ENCODE measurements around the gene XPR1. TPM values are rescaled to one million over a fixed set of nuclear protein-coding genes. Genes with fewer than 3 reads are reported as not detected.
A peak's percentile ranks its signal among the peaks of the same experiment; 100 is the strongest.

The XPR1 gene
- polyA plus RNA-seq, 1 donor (not counting 4 experiments of a cell fraction or from before 2014, with no cell fraction given) = 40.0 TPM

DNA sequence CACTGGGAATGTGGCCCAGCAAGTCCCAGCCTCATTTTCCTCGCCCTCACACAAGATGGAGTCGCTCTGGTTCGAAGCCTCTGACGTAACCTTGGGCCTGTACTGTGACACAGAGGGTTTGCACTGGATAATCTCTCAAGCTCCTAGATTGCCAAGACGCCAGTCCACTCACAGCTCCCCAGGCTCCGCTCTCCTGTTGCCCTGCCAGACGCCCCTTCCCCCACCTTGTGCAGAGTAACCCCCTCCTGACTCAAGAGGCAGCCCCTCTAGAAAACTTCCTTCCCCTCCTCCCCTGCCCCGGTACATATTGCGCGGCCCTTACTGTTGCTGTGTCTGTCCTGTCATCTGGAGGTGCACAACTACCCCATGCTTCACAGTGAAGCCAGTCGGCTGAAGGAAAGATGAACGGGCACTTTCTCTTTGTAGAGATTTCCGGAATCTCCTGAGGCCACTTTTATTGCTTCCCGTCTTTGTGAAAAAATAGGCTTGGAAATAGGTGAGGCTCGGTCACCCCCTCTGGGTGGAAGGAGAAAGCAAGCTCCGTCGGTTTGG, 279.9 kb downstream of the XPR1 start:
- Histone ChIP-seq H3K79me2 (ENCODE audit: control insufficient read depth, insufficient read depth, low read length) (no peaks in the 10 kb centered on the region), H3K9me3 (ENCODE audit: control insufficient read depth, low read depth, low read length) (no peaks in the 10 kb centered on the region), H3K4me3 (ENCODE audit: control insufficient read depth in 2 of 3, extremely low read depth in 1 of 3, insufficient read depth in 2 of 3, low read depth in 1 of 3, low read length in 3 of 3) (peak overlapping the region in 1 of 3 experiments; percentile 54), H3K9ac (ENCODE audit: control insufficient read depth, extremely low read depth, insufficient read depth, low read length) (no peak overlapping the region), H3K27me3 (ENCODE audit: control insufficient read depth, extremely low read depth, insufficient read depth, low read length) (peaks cover 18% of the 10 kb centered on the region), H2AFZ (ENCODE audit: control insufficient read depth, low read length) (peak overlapping the region; percentile 69), H3K4me2 (ENCODE audit: control insufficient read depth, extremely low read depth, insufficient read depth, low read depth, low read length) (peak overlapping the region; percentile 76), H4K20me1 (ENCODE audit: control insufficient read depth, extremely low read depth, insufficient read depth, low read length) (no peaks in the 10 kb centered on the region), H3K9me1 (ENCODE audit: control insufficient read depth, extremely low read depth, insufficient read depth, low read length) (no peaks in the 10 kb centered on the region), H3K36me3 (ENCODE audit: control insufficient read depth in 2 of 2, extremely low read depth in 1 of 2, insufficient read depth in 2 of 2, low read length in 2 of 2) (no peaks in the 10 kb centered on the region), H3K27ac (ENCODE audit: control insufficient read depth, insufficient read depth, low read length) (no peak overlapping the region), H3K4me1 (ENCODE audit: control insufficient read depth, extremely low read depth, insufficient read depth, low read length) (peaks cover 2% of the 10 kb centered on the region)
- no peak for DNase-seq (ENCODE audit: low read depth, low spot score)
- no peak for FAIRE-seq
- dilution Hi-C loops (cut with MboI; ENCODE audit: extremely low pct_ligation_motif_present, low sequenced_read_pairs) = no loop called here
- TF ChIP-seq EZH2 (IDR thresholded peaks at IDR 0.05; ENCODE audit: low read length) (no peak), CTCF (optimal IDR thresholded peaks at IDR 0.05 in 1 of 3, IDR thresholded peaks at IDR 0.05 in 1 of 3, conservative IDR thresholded peaks at IDR 0.05 in 1 of 3; ENCODE audit: extremely low read depth in 1 of 3, insufficient read depth in 2 of 3, low read length in 3 of 3) (no peak)

GRCh38 chr1:180912211-180912800, 280.5 kb downstream of the XPR1 start:
- Histone ChIP-seq H3K9me3 (ENCODE audit: control insufficient read depth, low read depth, low read length) (no peaks in the 10 kb centered on the region), H3K4me2 (ENCODE audit: control insufficient read depth, extremely low read depth, insufficient read depth, low read depth, low read length) (peak overlapping the region; percentile 76), H3K4me1 (ENCODE audit: control insufficient read depth, extremely low read depth, insufficient read depth, low read length) (peaks cover 2% of the 10 kb centered on the region), H3K27me3 (ENCODE audit: control insufficient read depth, extremely low read depth, insufficient read depth, low read length) (peaks cover 22% of the 10 kb centered on the region), H2AFZ (ENCODE audit: control insufficient read depth, low read length) (peak overlapping the region; percentile 69), H3K4me3 (ENCODE audit: control insufficient read depth in 2 of 3, extremely low read depth in 1 of 3, insufficient read depth in 2 of 3, low read depth in 1 of 3, low read length in 3 of 3) (peak overlapping the region; percentile 6 to 54 (median 40)), H3K36me3 (ENCODE audit: control insufficient read depth in 2 of 2, extremely low read depth in 1 of 2, insufficient read depth in 2 of 2, low read length in 2 of 2) (no peaks in the 10 kb centered on the region), H3K79me2 (ENCODE audit: control insufficient read depth, insufficient read depth, low read length) (no peaks in the 10 kb centered on the region), H4K20me1 (ENCODE audit: control insufficient read depth, extremely low read depth, insufficient read depth, low read length) (no peaks in the 10 kb centered on the region), H3K9ac (ENCODE audit: control insufficient read depth, extremely low read depth, insufficient read depth, low read length) (no peak overlapping the region), H3K27ac (ENCODE audit: control insufficient read depth, insufficient read depth, low read length) (no peak overlapping the region), H3K9me1 (ENCODE audit: control insufficient read depth, extremely low read depth, insufficient read depth, low read length) (no peaks in the 10 kb centered on the region)
- no peak for FAIRE-seq
- dilution Hi-C loops (cut with MboI; ENCODE audit: extremely low pct_ligation_motif_present, low sequenced_read_pairs) = no loop called here
- TF ChIP-seq EZH2 (IDR thresholded peaks at IDR 0.05; ENCODE audit: low read length) = peak; percentile 73
- no peak for TF ChIP-seq CTCF (optimal IDR thresholded peaks at IDR 0.05 in 1 of 3, IDR thresholded peaks at IDR 0.05 in 1 of 3, conservative IDR thresholded peaks at IDR 0.05 in 1 of 3; ENCODE audit: extremely low read depth in 1 of 3, insufficient read depth in 2 of 3, low read length in 3 of 3)
- DNase-seq (ENCODE audit: low read depth, low spot score) = no peak

Measured in keratinocyte (primary cell).